CMK (cell line): ENCODE results near the gene COPG2.
"Not testable (repeated sequence)": the region's sequence is repeated elsewhere in the genome, so short reads cannot be mapped to it uniquely, and the experiment has no call there.

ENCODE experiments used
- DNase-seq: peaks from one replicate; pipeline ENCODE4 v3.0.0-alpha.2; 2010; ENCODE audit warnings: low read depth

Gene COPG2

GRCh38 chr7:130668258-130669084, at the start of gene COPG2:
COPG2 (minus strand) TSS chr7:130668748; CDS start chr7:130668668, 80 bp downstream.
- peak; percentile 53 for DNase-seq

- DNase-seq: no peak
These were observed 43.9 kb upstream of the COPG2 start for GRCh38 chr7:130712416-130712815.

- DNase-seq: no peak
These were observed 40.2 kb upstream of the COPG2 start for GRCh38 chr7:130708766-130709165.

GRCh38 chr7:130708001-130708400, 39.5 kb upstream of the COPG2 start:
- no peak for DNase-seq

- DNase-seq: no peak
These were observed 35.3 kb upstream of the COPG2 start for GRCh38 chr7:130703851-130704250.

- no peak for DNase-seq
These were observed 33.1 kb upstream of the COPG2 start for GRCh38 chr7:130701650-130702049.

- DNase-seq: no peak
These were observed 32.2 kb upstream of the COPG2 start for GRCh38 chr7:130700760-130701159.

- no peak for DNase-seq
These were observed 31.1 kb upstream of the COPG2 start for GRCh38 chr7:130699686-130700085.

GRCh38 chr7:130697820-130698219, 29.3 kb upstream of the COPG2 start:
- no peak for DNase-seq

GRCh38 chr7:130695840-130696239, 27.3 kb upstream of the COPG2 start:
- DNase-seq: no peak

- DNase-seq: not testable (repeated sequence)
These were observed 23.8 kb upstream of the COPG2 start for GRCh38 chr7:130692396-130692795.

- DNase-seq: no peak
These were observed 21.1 kb upstream of the COPG2 start for GRCh38 chr7:130689683-130690082.

- no peak for DNase-seq
These were observed 14.5 kb upstream of the COPG2 start for GRCh38 chr7:130683026-130683425.

- DNase-seq: no peak
These were observed 5.9 kb upstream of the COPG2 start for GRCh38 chr7:130674456-130674855.

- no peak for DNase-seq
These were observed 4.5 kb upstream of the COPG2 start for GRCh38 chr7:130673066-130673465.

GRCh38 chr7:130672146-130672545, 3.6 kb upstream of the COPG2 start:
- no peak for DNase-seq

GRCh38 chr7:130669085-130669700, 645 bp upstream of the COPG2 start:
- DNase-seq: no peak

GRCh38 chr7:130667593-130668257, 823 bp downstream of the COPG2 start:
- DNase-seq: no peak

GRCh38 chr7:130662426-130662825, 6.1 kb downstream of the COPG2 start:
- no peak for DNase-seq

GRCh38 chr7:130655286-130655685, 13.3 kb downstream of the COPG2 start:
- DNase-seq: no peak

GRCh38 chr7:130654850-130655249, 13.7 kb downstream of the COPG2 start:
- DNase-seq: no peak

- no peak for DNase-seq
These were observed 17.9 kb downstream of the COPG2 start for GRCh38 chr7:130650611-130651120.
